Measurements from ENCODE around the gene CASK.

- TF ChIP-seq CTCF (IDR thresholded peaks at IDR 0.05) (no peak), POLR2A (IDR thresholded peaks at IDR 0.05) (no peak)
Measured at GRCh38 chrX:41716767-41717473, 206.4 kb downstream of the CASK start.

All from prostate gland (tissue), 2 donors.